Testis (tissue), 2 donors: ENCODE measurements around the gene HDAC7.

Source experiments
- CTCF ChIP-seq, 3 experiments: fragments of 450-650 bp in 2 of 3; fragments of 200-600 bp in 1 of 3; sonication (generic) in 1 of 3; IDR thresholded peaks; one replicate each; pipeline ENCODE4 v1.5.1; 2016 to 2019; ENCODE audit warnings: antibody characterized with exemption in 3 of 3, mild to moderate bottlenecking in 2 of 3, moderate library complexity in 1 of 3
- POLR2A ChIP-seq: fragments of 450-650 bp; IDR thresholded peaks from one replicate; pipeline ENCODE4 v1.6.1; 2017; ENCODE audit warnings: antibody characterized with exemption, mild to moderate bottlenecking, moderate library complexity

DNA sequence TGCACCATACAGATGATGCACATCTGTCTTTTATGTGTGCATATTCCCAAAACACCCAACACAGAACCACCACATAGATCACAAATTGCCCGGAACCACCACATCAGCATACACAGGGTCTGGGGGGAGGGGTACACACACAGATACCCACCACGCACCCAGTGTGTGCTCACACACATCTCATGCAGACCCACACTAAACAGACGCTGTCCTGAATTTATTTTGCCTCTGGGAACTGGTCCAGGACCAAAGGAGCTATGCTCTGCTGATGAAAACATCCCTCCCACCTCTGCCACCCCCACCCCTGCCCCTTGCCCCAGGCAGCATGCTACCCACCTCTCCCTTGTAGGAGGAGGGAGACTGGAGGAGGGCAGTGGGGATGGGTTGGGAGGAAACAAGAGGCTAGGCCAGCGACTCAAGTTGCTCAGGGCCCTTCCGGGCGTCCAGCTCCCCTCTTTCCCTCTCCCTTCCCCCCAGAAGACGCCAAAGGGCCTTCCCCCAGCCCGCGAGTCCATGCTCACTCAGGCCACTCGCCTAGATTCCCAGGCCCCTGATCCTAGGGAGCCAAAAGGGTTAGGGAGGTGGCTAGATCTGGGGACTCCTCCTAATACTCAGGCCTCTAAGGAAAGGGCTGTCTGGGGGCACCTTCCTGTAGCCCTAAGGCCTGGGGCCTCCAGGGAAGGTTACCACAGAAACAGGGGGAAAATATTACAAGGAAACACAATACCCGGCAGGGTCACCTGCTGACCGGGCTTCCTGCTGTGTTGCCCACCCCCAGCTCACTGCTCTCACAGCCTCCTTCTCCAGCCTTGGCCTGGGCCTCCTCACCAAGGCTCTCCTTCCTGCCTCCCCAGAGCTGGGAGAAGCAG, 3.1 kb downstream of the HDAC7 start:
- TF ChIP-seq CTCF (IDR thresholded peaks at IDR 0.05), result no peak
- no peak for TF ChIP-seq POLR2A
